Activated CD8-positive, alpha-beta T cell treated with anti-CD3 and anti-CD28 coated beads for 36 hours (primary cell): Measurements from ENCODE around the gene VSTM4. TPM values are rescaled to one million over a fixed set of nuclear protein-coding genes. Genes with fewer than 3 reads are reported as not detected.

Source experiments
- ATAC-seq: fragments of 200-7000 bp; cut with Tn5 transposase; one replicate; pipeline ENCODE4 v1.10.0; 2021; ENCODE audit warnings: mild to moderate bottlenecking, moderate library complexity
- CTCF ChIA-PET: fragments of 350-600 bp; sonication (Branson Sonifier 250); formaldehyde crosslinking; loops from one replicate; lab custom pipeline; 2021; ENCODE audit warnings: antibody characterized with exemption; lab: Charles Lee
- POLR2A ChIA-PET: fragments of 350-600 bp; sonication (Branson Sonifier 250); formaldehyde crosslinking; loops from one replicate; lab custom pipeline; 2021; ENCODE audit warnings: antibody characterized with exemption; lab: Charles Lee
- DNase-seq: peaks from one replicate; pipeline ENCODE4 v3.0.0-alpha.2; 2020
- H3K27ac Mint-ChIP-seq: one replicate; pipeline ENCODE4 v1.8.0; 2021; ENCODE audit warnings: mild to moderate bottlenecking, mixed read lengths
- H3K27me3 Mint-ChIP-seq: one replicate; pipeline ENCODE4 v1.8.0; 2021; ENCODE audit warnings: mixed read lengths
- H3K36me3 Mint-ChIP-seq: one replicate; pipeline ENCODE4 v1.8.0; 2021; ENCODE audit warnings: low read depth, mixed read lengths
- H3K4me1 Mint-ChIP-seq: one replicate; pipeline ENCODE4 v1.8.0; 2021; ENCODE audit warnings: low read depth, mixed read lengths
- H3K4me3 Mint-ChIP-seq: one replicate; pipeline ENCODE4 v1.8.0; 2021; ENCODE audit warnings: mild to moderate bottlenecking, moderate library complexity, mixed read lengths
- H3K9me3 Mint-ChIP-seq: one replicate; pipeline ENCODE4 v1.8.0; 2021; ENCODE audit warnings: mixed read lengths
- CTCF ChIP-seq: fragments of 200-600 bp; IDR thresholded peaks from one replicate; pipeline ENCODE4 v1.8.0; 2022; ENCODE audit warnings: antibody characterized with exemption, mild to moderate bottlenecking
- intact Hi-C: fragments of 100-400 bp; cut with micrococcal nuclease; formaldehyde crosslinking; loops from one replicate; pipeline ENCODE4 v1.10.0; 2022
- total RNA-seq, 2 experiments: library from RNA; stranded (reverse); gene quantifications; one replicate each; pipeline ENCODE4 v1.2.3, GENCODE V29; 2021

Gene VSTM4
- total RNA-seq, 2 experiments from 2014 or later, result 0.04 to 0.09 TPM

- ChIA-PET CTCF (no interaction called here), POLR2A (no interaction called here)
- intact Hi-C loops, result no loop called here
- Mint-ChIP-seq H3K4me3 (no peak overlapping the region), H3K4me1 (no peaks in the 10 kb centered on the region), H3K9me3 (no peaks in the 10 kb centered on the region), H3K27me3 (peaks cover 14% of the 10 kb centered on the region), H3K36me3 (no peaks in the 10 kb centered on the region), H3K27ac (no peak overlapping the region)
- TF ChIP-seq CTCF, result no peak
- DNase-seq (no peak), ATAC-seq (no peak)
These were observed 16.4 kb upstream of the VSTM4 start for GRCh38 chr10:49131507-49132361.

- DNase-seq (no peak), ATAC-seq (no peak)
- Mint-ChIP-seq H3K36me3 (no peaks in the 10 kb centered on the region), H3K4me3 (no peak overlapping the region), H3K27me3 (peaks cover 11% of the 10 kb centered on the region), H3K27ac (no peak overlapping the region), H3K4me1 (no peaks in the 10 kb centered on the region), H3K9me3 (peaks cover 1% of the 10 kb centered on the region)
- ChIA-PET POLR2A (no interaction called here), CTCF (no interaction called here)
- intact Hi-C loops, result no loop called here
- TF ChIP-seq CTCF, result no peak
These were observed 14.1 kb upstream of the VSTM4 start for GRCh38 chr10:49129376-49129775.

GRCh38 chr10:49128854-49129253 is 13.5 kb upstream of the VSTM4 start:
- no peak for ATAC-seq
- intact Hi-C loops, result no loop called here
- no peaks in the 10 kb centered on the region for H3K4me1 Mint-ChIP-seq
- peaks cover 1% of the 10 kb centered on the region for H3K9me3 Mint-ChIP-seq
- H3K4me3 Mint-ChIP-seq, result no peak overlapping the region
- H3K36me3 Mint-ChIP-seq, result no peaks in the 10 kb centered on the region
- peaks cover 11% of the 10 kb centered on the region for H3K27me3 Mint-ChIP-seq
- no peak overlapping the region for H3K27ac Mint-ChIP-seq
- ChIA-PET CTCF (no interaction called here), POLR2A (interaction anchor here (1.4 kb wide), 1 partner anchor 15 kb away, joined by 3 read pairs; no protein-coding TSS in a partner anchor)
- TF ChIP-seq CTCF, result no peak
- DNase-seq, result no peak

GRCh38 chr10:49123981-49124950 is 8.9 kb upstream of the VSTM4 start:
- Mint-ChIP-seq H3K36me3 (no peaks in the 10 kb centered on the region), H3K4me1 (no peaks in the 10 kb centered on the region), H3K27me3 (peaks cover 14% of the 10 kb centered on the region), H3K9me3 (peaks cover 1% of the 10 kb centered on the region), H3K4me3 (no peak overlapping the region), H3K27ac (no peak overlapping the region)
- intact Hi-C loops, result no loop called here
- DNase-seq (no peak), ATAC-seq (no peak)
- CTCF ChIA-PET, result no interaction called here
- TF ChIP-seq CTCF, result no peak
- POLR2A ChIA-PET, result no interaction called here
